ENCODE measurements around the gene EFCAB6.

GRCh38 chr22:43658823-43659222 is 153.3 kb downstream of the EFCAB6 start:
- no peak for TF ChIP-seq CTCF (conservative IDR thresholded peaks at IDR 0.05)
- TF ChIP-seq EZH2 (IDR thresholded peaks at IDR 0.05; ENCODE audit: low read depth) = no peak

Data from PC-9 (cell line).